B cell (primary cell): Measurements from ENCODE around the gene NDST1. TPM values are rescaled to one million over a fixed set of nuclear protein-coding genes. Genes with fewer than 3 reads are reported as not detected.
A peak's percentile ranks its signal among the peaks of the same experiment; 100 is the strongest.

ENCODE experiments used
- ATAC-seq: fragments of 200-7000 bp; cut with Tn5 transposase; one replicate; pipeline ENCODE4 v1.10.0; 2021; ENCODE audit warnings: low read depth, mild to moderate bottlenecking, moderate number of reproducible peaks, moderate library complexity
- CTCF ChIA-PET: fragments of 350-600 bp; sonication (Branson Sonifier 250); formaldehyde crosslinking; loops from one replicate; lab custom pipeline; 2021; ENCODE audit warnings: antibody characterized with exemption, inconsistent platforms; lab: Charles Lee
- POLR2A ChIA-PET: fragments of 350-600 bp; sonication (Branson Sonifier 250); formaldehyde crosslinking; loops from one replicate; lab custom pipeline; 2021; ENCODE audit warnings: antibody characterized with exemption; lab: Charles Lee
- DNase-seq: peaks from one replicate; pipeline ENCODE4 v3.0.0; 2013
- H2AFZ ChIP-seq: 2 replicates; pipeline ENCODE4 v1.6.1; 2012; ENCODE audit warnings: mild to moderate bottlenecking, low read depth, low read length; ENCODE audit not compliant: insufficient read depth, poor library complexity, severe bottlenecking
- H3K27ac ChIP-seq, 2 donors: 1 replicate in 1 of 2; 2 replicates in 1 of 2; pipeline ENCODE4 v1.5.1; 2012 to 2013; ENCODE audit warnings: low read length in 2 of 2, mild to moderate bottlenecking in 2 of 2, moderate library complexity in 1 of 2
- H3K27me3 ChIP-seq, 4 experiments: fragments of 200-600 bp in 1 of 4; sonication (generic) in 1 of 4; replicated peaks in 1 of 4; 1 replicate in 2 of 4; 2 replicates in 2 of 4; pipeline versions ENCODE4 v1.6.1 to v1.7.0; 2013 to 2016; ENCODE audit warnings: low read length in 3 of 4, mild to moderate bottlenecking in 2 of 4, mixed read lengths in 1 of 4, moderate library complexity in 1 of 4; ENCODE audit not compliant: insufficient read depth in 4 of 4, control insufficient read depth in 3 of 4; ENCODE audit errors: control extremely low read depth in 1 of 4
- H3K36me3 ChIP-seq, 2 experiments: replicated peaks in 1 of 2; 1 replicate in 1 of 2; 2 replicates in 1 of 2; pipeline versions ENCODE4 v1.6.1 to v1.7.1; 2013; ENCODE audit warnings: low read length in 1 of 2; ENCODE audit not compliant: insufficient read depth in 2 of 2, control insufficient read depth in 1 of 2; ENCODE audit errors: control extremely low read depth in 1 of 2, extremely low read depth in 1 of 2
- H3K4me1 ChIP-seq, 2 donors: fragments of 200-600 bp in 1 of 2; sonication (generic) in 1 of 2; 1 replicate in 1 of 2; 2 replicates in 1 of 2; pipeline versions ENCODE4 v1.5.1 to v1.6.1; 2013 to 2017; ENCODE audit warnings: low read length in 2 of 2; ENCODE audit not compliant: control insufficient read depth in 2 of 2, insufficient read depth in 2 of 2
- H3K4me2 ChIP-seq: replicated peaks from 2 replicates; pipeline ENCODE3; 2012; ENCODE audit warnings: mild to moderate bottlenecking, low read depth, low read length; ENCODE audit not compliant: poor library complexity, severe bottlenecking
- H3K4me3 ChIP-seq, 5 experiments: fragments of 200-600 bp in 1 of 5; sonication (generic) in 1 of 5; 1 replicate in 3 of 5; 2 replicates in 2 of 5; pipeline versions ENCODE4 v1.5.1 to v1.7.0; 2011 to 2016; ENCODE audit warnings: low read length in 4 of 5, mild to moderate bottlenecking in 4 of 5, low read depth in 2 of 5, control low read depth in 1 of 5, moderate library complexity in 1 of 5; ENCODE audit not compliant: insufficient read depth in 1 of 5; ENCODE audit errors: control extremely low read depth in 1 of 5, extremely low read depth in 1 of 5
- H3K79me2 ChIP-seq: fragments of 200-600 bp; sonication (generic); one replicate; pipeline ENCODE4 v1.6.0; 2016; ENCODE audit warnings: low read length; ENCODE audit not compliant: control insufficient read depth, insufficient read depth
- H3K9ac ChIP-seq: fragments of 200-600 bp; sonication (generic); 2 replicates; pipeline ENCODE4 v1.6.1; 2017; ENCODE audit warnings: mild to moderate bottlenecking, low read length, moderate library complexity
- H3K9me3 ChIP-seq, 3 donors: one replicate each; pipeline versions ENCODE4 v1.6.1 to v1.7.1; 2013; ENCODE audit warnings: low read length in 2 of 3; ENCODE audit not compliant: control insufficient read depth in 2 of 3, insufficient read depth in 1 of 3; ENCODE audit errors: control extremely low read depth in 1 of 3
- H4K20me1 ChIP-seq: 2 replicates; pipeline ENCODE4 v1.6.0; 2012; ENCODE audit warnings: mild to moderate bottlenecking, low read length; ENCODE audit not compliant: insufficient read depth, control insufficient read depth, poor library complexity, severe bottlenecking
- H3K27ac Mint-ChIP-seq: one replicate; pipeline ENCODE4 v1.8.0; 2021; ENCODE audit warnings: mixed read lengths
- H3K27me3 Mint-ChIP-seq: one replicate; pipeline ENCODE4 v1.8.0; 2021; ENCODE audit warnings: mixed read lengths
- H3K4me1 Mint-ChIP-seq: one replicate; pipeline ENCODE4 v1.8.0; 2021; ENCODE audit warnings: mixed read lengths
- H3K4me3 Mint-ChIP-seq: one replicate; pipeline ENCODE4 v1.8.0; 2021; ENCODE audit warnings: mixed read lengths
- H3K9me3 Mint-ChIP-seq: one replicate; pipeline ENCODE4 v1.8.0; 2022; ENCODE audit warnings: mixed read lengths; ENCODE audit not compliant: insufficient read depth
- CTCF ChIP-seq: fragments of 200-600 bp; IDR thresholded peaks from one replicate; pipeline ENCODE4 v1.8.0; 2022; ENCODE audit warnings: antibody characterized with exemption, mild to moderate bottlenecking
- EZH2 ChIP-seq: IDR thresholded peaks from 2 replicates; pipeline ENCODE4 v1.6.1; 2012; ENCODE audit warnings: borderline replicate concordance, low read depth, mild to moderate bottlenecking, moderate library complexity, low read length; ENCODE audit not compliant: insufficient read depth, poor library complexity, severe bottlenecking
- WGBS: methylation state at CpG from one replicate; pipeline ENCODE4 v1.1.5; 2013; ENCODE audit warnings: missing lambda C conversion rate; ENCODE audit not compliant: insufficient coverage; 5-methylcytosine and 5-hydroxymethylcytosine counted together
- intact Hi-C: fragments of 100-400 bp; cut with micrococcal nuclease; formaldehyde crosslinking; loops from one replicate; pipeline ENCODE4 v1.10.0; 2022
- polyA plus RNA-seq: library from polyadenylated mRNA; depleted of rRNA; stranded (reverse); fragments of >200 nt; gene quantifications from 2 replicates; pipeline ENCODE4 v1.2.3, GENCODE V29; 2012
- total RNA-seq, 2 donors: library from RNA; stranded (reverse); fragments of 120-200 nt in 1 of 2; gene quantifications; 1 replicate in 1 of 2; 2 replicates in 1 of 2; pipeline versions ENCODE4 v1.2.3 to v1.2.4, GENCODE V29; 2013 to 2022

NDST1 gene
- total and polyA plus RNA-seq, 2 donors (not counting 1 experiment from before 2014, with no cell fraction given), result 4.3 to 7.0 TPM

DNA sequence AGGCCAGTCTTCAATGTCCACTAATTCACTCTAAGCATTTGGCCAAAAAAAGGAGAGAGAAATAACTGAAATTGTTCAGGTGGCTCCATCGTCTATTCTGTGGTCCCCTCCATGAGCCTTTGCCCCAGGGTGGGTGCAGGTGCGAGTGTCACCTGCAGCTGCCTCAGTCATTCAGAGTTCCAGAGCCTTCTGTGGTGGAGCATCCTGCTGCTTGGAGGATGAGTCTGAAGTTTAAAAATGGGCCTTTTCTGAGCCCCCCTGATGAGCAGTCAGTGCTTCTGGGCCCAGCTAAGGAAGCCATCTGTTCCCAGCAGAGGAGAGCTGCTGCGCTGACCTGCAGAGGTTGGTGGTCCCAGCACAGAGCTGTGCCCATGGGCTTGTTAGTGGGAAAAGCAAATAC is 48.2 kb downstream of the NDST1 start:
- DNase-seq (no peak), ATAC-seq (no peak)
- POLR2A ChIA-PET, result no interaction called here
- Histone ChIP-seq H3K4me2 (no peak overlapping the region), H3K27me3 (no peaks in the 10 kb centered on the region), H3K9me3 (no peaks in the 10 kb centered on the region), H3K9ac (no peak overlapping the region), H3K4me1 (peaks cover 5 to 6% of the 10 kb centered on the region in 2 donors), H2AFZ (no peak overlapping the region), H4K20me1 (no peaks in the 10 kb centered on the region), H3K79me2 (no peaks in the 10 kb centered on the region), H3K4me3 (no peak overlapping the region), H3K36me3 (peaks cover 0 to 3% of the 10 kb centered on the region in 2 experiments), H3K27ac (no peak overlapping the region)
- intact Hi-C loops, result no loop called here
- Mint-ChIP-seq H3K27me3 (no peaks in the 10 kb centered on the region), H3K27ac (no peak overlapping the region), H3K4me1 (peaks cover 5% of the 10 kb centered on the region), H3K9me3 (no peaks in the 10 kb centered on the region), H3K4me3 (no peak overlapping the region)
- 83% methylated on average over 3 of the region's 3 CpGs for WGBS
- CTCF ChIA-PET, result interaction anchor here (1.0 to 1.2 kb wide), 2 partner anchors 90 to 106 kb away, joined by 3 read pairs; no protein-coding TSS in a partner anchor
- TF ChIP-seq EZH2, result no peak
- no peak for TF ChIP-seq CTCF

- no peak overlapping the region for H2AFZ ChIP-seq
- H4K20me1 ChIP-seq, result no peaks in the 10 kb centered on the region
- H3K9me3 ChIP-seq, result no peaks in the 10 kb centered on the region
- Mint-ChIP-seq H3K4me1 (peaks cover 5% of the 10 kb centered on the region), H3K27me3 (no peaks in the 10 kb centered on the region), H3K9me3 (no peaks in the 10 kb centered on the region), H3K27ac (no peak overlapping the region), H3K4me3 (no peak overlapping the region)
- TF ChIP-seq CTCF (no peak), EZH2 (no peak)
- no peak for ATAC-seq
- H3K4me3 ChIP-seq, result no peak overlapping the region
- ChIA-PET POLR2A (no interaction called here), CTCF (interaction anchor here (0.6 to 1.4 kb wide), 7 partner anchors 8 to 290 kb away, joined by 3 to 6 read pairs (median 3); no protein-coding TSS in a partner anchor)
- no peak overlapping the region for H3K27ac ChIP-seq
- intact Hi-C loops, result no loop called here
- peak overlapping the region; percentile 16 for H3K4me2 ChIP-seq
- no peaks in the 10 kb centered on the region for H3K79me2 ChIP-seq
- peaks cover 0 to under 1% of the 10 kb centered on the region in 2 experiments for H3K36me3 ChIP-seq
- WGBS, result 37% methylated on average over 6 of the region's 7 CpGs
- DNase-seq, result no peak
- peaks cover 5 to 6% of the 10 kb centered on the region in 2 donors for H3K4me1 ChIP-seq
- H3K27me3 ChIP-seq, result no peaks in the 10 kb centered on the region
- H3K9ac ChIP-seq, result no peak overlapping the region
Observed at GRCh38 chr5:150556859-150557508, 49.1 kb downstream of the NDST1 start.
